SK-N-MC (cell line): ENCODE data around the gene PLEKHA7.
"Not testable (repeated sequence)": the region's sequence is repeated elsewhere in the genome, so short reads cannot be mapped to it uniquely, and the experiment has no call there.

Experiments used
- DNase-seq: peaks from one replicate; pipeline ENCODE4 v3.0.0-alpha.2; 2011; ENCODE audit warnings: low read depth, low spot score
- H3K27ac ChIP-seq: fragments of 200-600 bp; sonication (generic); 2 replicates; pipeline ENCODE4 v1.5.1; 2016; ENCODE audit warnings: mixed run types
- H3K36me3 ChIP-seq: fragments of 200-600 bp; sonication (generic); 2 replicates; pipeline ENCODE4 v1.6.1; 2017; ENCODE audit warnings: antibody characterized with exemption, low read length, mixed read lengths; ENCODE audit not compliant: insufficient read depth
- H3K4me3 ChIP-seq: fragments of 200-600 bp; sonication (generic); 2 replicates; pipeline ENCODE4 v1.5.1; 2016
- H3K9ac ChIP-seq: fragments of 200-600 bp; sonication (generic); 2 replicates; pipeline ENCODE4 v1.8.0; 2017; ENCODE audit warnings: mixed run types, mixed read lengths; ENCODE audit not compliant: insufficient read length
- H3K9me3 ChIP-seq: fragments of 200-600 bp; sonication (generic); 2 replicates; pipeline ENCODE4 v1.6.1; 2017; ENCODE audit warnings: low read depth, mild to moderate bottlenecking, antibody characterized with exemption, low read length, moderate library complexity, mixed read lengths
- EZH2 ChIP-seq: fragments of 200-600 bp; sonication (generic); IDR thresholded peaks from one replicate; pipeline ENCODE4 v1.6.1; 2017; ENCODE audit warnings: antibody characterized with exemption
- FOXP2 ChIP-seq: optimal IDR thresholded peaks from 2 replicates; pipeline ENCODE3; 2011; ENCODE audit warnings: mild to moderate bottlenecking, moderate library complexity; ENCODE audit not compliant: insufficient read depth; ENCODE audit errors: extremely low read length, control extremely low read depth
- POLR2AphosphoS5 ChIP-seq: IDR thresholded peaks from 2 replicates; pipeline ENCODE4 v1.6.1; 2012; ENCODE audit warnings: mild to moderate bottlenecking, low read depth, low read length, borderline replicate concordance

Gene PLEKHA7

GRCh38 chr11:16920559-16920958 lies 93.7 kb downstream of the PLEKHA7 start:
- no peak overlapping the region for H3K9ac ChIP-seq
- H3K36me3 ChIP-seq: no peaks in the 10 kb centered on the region
- TF ChIP-seq POLR2AphosphoS5 (no peak), FOXP2 (no peak), EZH2 (no peak)
- no peak overlapping the region for H3K27ac ChIP-seq
- no peak for DNase-seq
- H3K9me3 ChIP-seq: no peaks in the 10 kb centered on the region
- H3K4me3 ChIP-seq: no peak overlapping the region

GRCh38 chr11:16918543-16919182 lies 95.6 kb downstream of the PLEKHA7 start:
- H3K9ac ChIP-seq, H3K4me3 ChIP-seq, H3K36me3 ChIP-seq, H3K9me3 ChIP-seq, H3K27ac ChIP-seq, DNase-seq: not testable (repeated sequence)

GRCh38 chr11:16917941-16918340 lies 96.3 kb downstream of the PLEKHA7 start:
- Histone ChIP-seq H3K36me3 (no peaks in the 10 kb centered on the region), H3K4me3 (no peak overlapping the region), H3K9me3 (no peaks in the 10 kb centered on the region), H3K9ac (no peak overlapping the region), H3K27ac (no peak overlapping the region)
- no peak for DNase-seq
- TF ChIP-seq POLR2AphosphoS5: no peak
- TF ChIP-seq EZH2: no peak
- no peak for TF ChIP-seq FOXP2

GRCh38 chr11:16912692-16913111 lies 101.5 kb downstream of the PLEKHA7 start:
- DNase-seq: no peak
- Histone ChIP-seq H3K9ac (no peak overlapping the region), H3K27ac (no peak overlapping the region), H3K4me3 (no peak overlapping the region), H3K36me3 (no peaks in the 10 kb centered on the region), H3K9me3 (no peaks in the 10 kb centered on the region)
- TF ChIP-seq FOXP2 (no peak), POLR2AphosphoS5 (no peak)

- Histone ChIP-seq H3K4me3 (no peak overlapping the region), H3K9me3 (no peaks in the 10 kb centered on the region), H3K27ac (no peak overlapping the region), H3K9ac (no peak overlapping the region), H3K36me3 (no peaks in the 10 kb centered on the region)
- TF ChIP-seq FOXP2 (no peak), EZH2 (no peak), POLR2AphosphoS5 (no peak)
- DNase-seq: no peak
Measured at GRCh38 chr11:16911658-16912057, 102.6 kb downstream of the PLEKHA7 start.

- Histone ChIP-seq H3K9me3 (no peaks in the 10 kb centered on the region), H3K27ac (no peak overlapping the region), H3K4me3 (no peak overlapping the region), H3K9ac (no peak overlapping the region), H3K36me3 (no peaks in the 10 kb centered on the region)
- TF ChIP-seq POLR2AphosphoS5: no peak
- no peak for TF ChIP-seq FOXP2
- TF ChIP-seq EZH2: no peak
- DNase-seq: no peak
Measured at GRCh38 chr11:16911186-16911585, 103.0 kb downstream of the PLEKHA7 start.

- Histone ChIP-seq H3K9ac (no peak overlapping the region), H3K27ac (peak overlapping the region; percentile 5), H3K9me3 (no peaks in the 10 kb centered on the region), H3K36me3 (no peaks in the 10 kb centered on the region), H3K4me3 (0 out of 2 replicates have a peak overlapping the region, but pooled peaks have one; percentile 1)
- no peak for TF ChIP-seq EZH2
- TF ChIP-seq FOXP2: no peak
- TF ChIP-seq POLR2AphosphoS5: no peak
- DNase-seq: no peak
Measured at GRCh38 chr11:16909359-16910035, 104.7 kb downstream of the PLEKHA7 start.

GRCh38 chr11:16905375-16905774 lies 108.8 kb downstream of the PLEKHA7 start:
- Histone ChIP-seq H3K9me3 (no peaks in the 10 kb centered on the region), H3K27ac (peak overlapping the region; percentile 98), H3K4me3 (peak overlapping the region; percentile 70), H3K36me3 (no peaks in the 10 kb centered on the region), H3K9ac (peak overlapping the region; percentile 70)
- DNase-seq: peak; percentile 67
- no peak for TF ChIP-seq EZH2
- no peak for TF ChIP-seq FOXP2
- no peak for TF ChIP-seq POLR2AphosphoS5

- not testable (repeated sequence) for H3K36me3 ChIP-seq, DNase-seq, H3K9ac ChIP-seq, H3K9me3 ChIP-seq, H3K4me3 ChIP-seq
- H3K27ac ChIP-seq: peak overlapping the region; percentile 98
Measured at GRCh38 chr11:16904761-16905160, 109.5 kb downstream of the PLEKHA7 start.

GRCh38 chr11:16902781-16903378 lies 111.3 kb downstream of the PLEKHA7 start:
- Histone ChIP-seq H3K27ac (no peak overlapping the region), H3K9ac (no peak overlapping the region), H3K36me3 (no peaks in the 10 kb centered on the region), H3K9me3 (no peaks in the 10 kb centered on the region), H3K4me3 (no peak overlapping the region)
- DNase-seq: no peak
- no peak for TF ChIP-seq EZH2
- TF ChIP-seq FOXP2: no peak
- TF ChIP-seq POLR2AphosphoS5: no peak
